HG03025 (cell line): ENCODE results near the gene SLC12A7.
"Not testable (repeated sequence)": the region's sequence is repeated elsewhere in the genome, so short reads cannot be mapped to it uniquely, and the experiment has no call there.

Source experiments
- ATAC-seq: cut with Tn5 transposase; IDR thresholded peaks from one replicate; pipeline ENCODE4 v1.9.1; 2021; ENCODE audit warnings: mild to moderate bottlenecking, moderate library complexity; ENCODE audit not compliant: unreplicated experiment, low FRiP score

The SLC12A7 gene

GRCh38 chr5:1127959-1128785 lies 16.3 kb upstream of the SLC12A7 start:
- no peak for ATAC-seq

- ATAC-seq, result not testable (repeated sequence)
Observed at GRCh38 chr5:1125695-1126094, 13.8 kb upstream of the SLC12A7 start.

- ATAC-seq, result no peak
Observed at GRCh38 chr5:1125030-1125357, 13.1 kb upstream of the SLC12A7 start.

DNA sequence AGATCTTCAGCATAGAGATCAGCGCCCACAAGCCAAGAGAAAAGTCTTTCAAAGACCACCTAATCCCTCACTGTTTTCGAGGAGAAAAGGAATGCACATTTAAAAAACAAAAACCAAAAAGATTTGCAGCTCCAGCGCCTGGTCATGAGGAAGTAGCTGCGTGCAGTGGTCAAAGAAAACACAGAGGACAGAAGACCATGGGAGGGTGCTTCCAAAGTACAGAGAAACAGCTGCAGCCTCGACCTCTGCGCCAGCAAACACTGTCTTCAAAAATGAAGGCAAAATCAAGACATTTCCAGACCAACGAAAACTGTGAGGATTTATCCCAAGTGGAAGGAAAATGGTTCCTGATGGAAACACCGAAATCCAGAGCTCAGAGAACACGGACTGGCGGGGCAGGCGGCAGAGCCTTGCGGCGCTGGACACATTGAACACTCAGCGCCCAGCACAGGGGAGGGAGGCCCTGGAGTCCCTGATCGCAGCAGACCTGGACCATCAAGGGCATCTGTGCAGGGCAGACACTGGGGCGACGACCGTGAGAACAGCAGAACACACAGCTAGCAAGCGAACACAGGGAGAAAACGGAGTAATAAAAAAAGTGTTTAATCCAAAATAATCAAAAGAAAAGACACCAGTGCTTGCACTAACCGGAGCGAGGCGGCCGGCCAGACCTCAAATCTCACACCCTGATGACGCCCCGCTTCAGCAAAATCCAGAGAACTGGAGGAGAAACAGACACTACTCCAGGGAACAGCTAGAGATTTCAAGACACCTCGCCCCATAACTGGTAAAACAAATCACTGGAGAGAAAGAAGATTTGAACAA lies 12.6 kb upstream of the SLC12A7 start:
- ATAC-seq, result no peak

GRCh38 chr5:1123418-1124147 lies 11.7 kb upstream of the SLC12A7 start:
- ATAC-seq, result no peak

GRCh38 chr5:1122511-1123294 lies 10.8 kb upstream of the SLC12A7 start:
- ATAC-seq, result no peak

DNA sequence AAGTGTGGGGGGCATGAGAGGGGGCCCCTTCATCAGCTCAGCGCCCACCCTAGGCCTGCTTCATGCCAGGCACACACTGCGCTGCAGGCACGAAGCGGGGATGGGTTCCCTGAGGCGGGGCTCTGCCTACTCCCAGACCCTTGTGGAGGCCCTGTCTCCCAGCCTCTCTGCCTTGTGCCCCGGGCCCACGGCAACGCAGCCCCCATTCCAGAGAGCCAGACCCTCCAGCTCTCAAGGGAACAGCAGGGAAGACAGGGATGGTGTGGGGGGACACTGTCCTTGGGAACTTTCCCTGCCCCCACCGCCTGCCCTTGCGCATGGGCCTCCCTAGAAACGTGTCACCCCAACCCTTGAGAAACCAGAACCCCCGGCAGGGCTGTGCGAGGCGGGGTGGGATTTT lies 10.0 kb upstream of the SLC12A7 start:
- no peak for ATAC-seq

GRCh38 chr5:1121044-1121443 lies 9.2 kb upstream of the SLC12A7 start:
- no peak for ATAC-seq

GRCh38 chr5:1120236-1120999 lies 8.6 kb upstream of the SLC12A7 start:
- no peak for ATAC-seq

GRCh38 chr5:1119312-1119831 lies 7.5 kb upstream of the SLC12A7 start:
- ATAC-seq, result no peak

GRCh38 chr5:1118738-1119137 lies 6.9 kb upstream of the SLC12A7 start:
- ATAC-seq, result no peak

GRCh38 chr5:1118231-1118698 lies 6.4 kb upstream of the SLC12A7 start:
- ATAC-seq, result no peak

DNA sequence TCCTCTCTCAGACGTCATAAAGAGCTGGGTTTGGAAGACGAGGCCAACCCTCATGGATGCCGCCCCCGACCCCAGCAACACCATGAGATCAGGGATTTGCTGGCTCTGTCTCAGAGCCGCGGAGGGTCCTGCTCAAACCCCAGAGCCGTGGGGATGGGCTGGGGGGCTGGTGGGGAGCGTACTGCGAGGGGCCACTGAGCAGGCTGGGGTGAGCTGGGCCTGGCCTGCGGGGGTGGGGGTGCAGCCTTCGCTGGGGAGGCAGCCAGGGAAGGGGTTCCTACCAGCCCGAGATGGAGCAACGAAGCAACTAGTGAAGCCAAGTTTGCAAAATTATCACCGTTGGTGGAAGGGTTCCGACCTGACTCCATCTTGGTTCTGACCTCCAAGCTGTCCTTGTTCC lies 5.1 kb upstream of the SLC12A7 start:
- no peak for ATAC-seq

- ATAC-seq, result no peak
Observed at GRCh38 chr5:1116109-1116740, 4.4 kb upstream of the SLC12A7 start.

DNA sequence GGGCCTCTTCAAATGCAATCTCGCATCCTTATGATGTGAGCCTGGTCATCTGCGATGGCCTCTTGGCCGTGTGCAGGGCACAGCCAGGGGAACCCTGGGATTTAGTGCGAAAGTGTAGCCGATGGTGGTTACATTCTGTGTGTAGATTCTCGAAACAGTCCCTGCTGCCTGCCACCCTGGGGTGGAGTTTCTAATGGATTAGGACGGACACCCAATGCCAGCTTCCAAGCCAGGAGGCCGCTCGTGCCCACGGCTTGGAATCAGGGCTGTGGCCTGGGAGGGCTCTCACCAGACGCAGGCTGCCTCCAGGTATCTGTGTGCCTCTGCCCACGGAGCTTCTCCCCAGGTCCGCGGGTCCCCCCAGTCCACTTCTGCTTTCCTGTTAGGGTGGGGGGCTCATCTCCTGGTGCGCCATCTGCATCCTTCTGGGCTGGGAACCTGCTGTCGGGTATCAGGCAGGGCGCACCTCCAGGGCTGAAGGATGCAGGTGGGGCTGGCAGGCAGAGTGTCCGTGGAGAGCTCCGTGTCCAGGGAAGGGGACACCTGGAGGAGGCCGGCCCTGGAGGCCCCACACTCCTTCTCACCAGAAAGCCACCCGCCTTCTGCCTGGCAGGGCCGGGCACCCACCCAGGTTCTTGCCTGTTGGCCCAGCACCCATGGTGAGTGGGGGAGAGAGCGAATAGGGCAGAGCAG lies 3.4 kb upstream of the SLC12A7 start:
- ATAC-seq, result no peak

DNA sequence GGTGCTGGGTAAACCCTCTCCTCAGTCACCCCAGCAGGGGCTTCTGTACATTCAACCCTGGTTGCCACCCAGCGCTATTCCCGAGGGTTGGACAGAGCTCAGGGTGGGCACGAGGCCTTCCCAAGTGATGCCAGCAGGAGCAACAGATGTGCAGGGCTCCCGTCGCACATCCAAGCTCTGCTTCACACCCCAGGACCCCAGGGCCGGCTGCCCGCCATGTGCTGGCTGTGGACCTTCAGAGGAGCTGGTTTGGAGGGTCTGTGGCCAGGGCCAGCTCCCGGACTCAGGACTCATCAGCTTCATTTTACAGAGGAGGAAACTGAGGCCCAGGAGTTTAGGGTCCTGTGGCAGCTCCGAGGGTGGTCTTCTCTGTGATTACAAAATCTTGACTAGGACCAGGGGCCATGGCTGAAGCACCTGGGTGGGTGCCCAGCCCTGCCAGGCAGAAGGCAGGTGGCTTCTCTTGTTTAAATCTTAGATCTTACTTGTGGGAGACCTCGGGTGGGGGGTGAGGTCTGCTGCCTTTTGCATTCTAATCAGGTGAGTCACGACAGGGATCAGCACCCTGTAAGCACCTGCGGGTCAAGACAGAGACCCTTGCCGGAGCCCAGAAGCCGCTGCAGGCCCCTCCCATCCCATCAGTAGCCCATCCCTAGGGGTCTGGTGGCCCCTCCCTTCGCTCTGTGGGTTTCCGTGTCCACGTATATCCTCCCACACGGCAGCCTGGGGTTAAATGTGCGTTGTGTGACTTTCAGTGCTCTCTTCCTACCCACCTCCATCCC lies 2.1 kb upstream of the SLC12A7 start:
- no peak for ATAC-seq

GRCh38 chr5:1113332-1113690 lies 1.4 kb upstream of the SLC12A7 start:
- ATAC-seq, result no peak
